Suprapubic skin (tissue), 4 donors: ENCODE data around the gene MYO18B. TPM values are rescaled to one million over a fixed set of nuclear protein-coding genes. Genes with fewer than 3 reads are reported as not detected.

ENCODE experiments used
- DNase-seq, 2 donors: peaks; one replicate each; pipeline ENCODE4 v3.0.0-alpha.2; 2019; ENCODE audit warnings: low spot score in 2 of 2
- H3K27ac ChIP-seq: fragments of 200-600 bp; sonication (generic); one replicate; pipeline ENCODE4 v1.5.1; 2019
- H3K27me3 ChIP-seq: fragments of 200-600 bp; sonication (generic); one replicate; pipeline ENCODE4 v1.5.1; 2019
- H3K36me3 ChIP-seq: fragments of 200-600 bp; sonication (generic); one replicate; pipeline ENCODE4 v1.5.1; 2019
- H3K4me1 ChIP-seq: fragments of 200-600 bp; sonication (generic); one replicate; pipeline ENCODE4 v1.5.1; 2019
- H3K4me3 ChIP-seq: fragments of 200-600 bp; sonication (generic); one replicate; pipeline ENCODE4 v1.5.1; 2019; ENCODE audit warnings: mild to moderate bottlenecking
- H3K9me3 ChIP-seq: fragments of 200-600 bp; sonication (generic); one replicate; pipeline ENCODE4 v1.5.1; 2019
- CTCF ChIP-seq, 2 donors: fragments of 200-600 bp in 1 of 2; fragments of 450-650 bp in 1 of 2; sonication (generic) in 1 of 2; IDR thresholded peaks; one replicate each; pipeline ENCODE4 v1.5.1; 2016 to 2019; ENCODE audit warnings: antibody characterized with exemption in 2 of 2, mild to moderate bottlenecking in 1 of 2, moderate library complexity in 1 of 2
- EP300 ChIP-seq: sonication (generic); formaldehyde crosslinking; IDR thresholded peaks from one replicate; pipeline ENCODE4 v1.6.1; 2017; ENCODE audit warnings: antibody characterized with exemption
- POLR2A ChIP-seq, 2 donors: fragments of 450-650 bp; IDR thresholded peaks; one replicate each; pipeline ENCODE4 v1.6.1; 2017; ENCODE audit warnings: antibody characterized with exemption in 2 of 2, mild to moderate bottlenecking in 2 of 2, moderate library complexity in 2 of 2
- POLR2AphosphoS5 ChIP-seq, 3 donors: sonication (generic); formaldehyde crosslinking; IDR thresholded peaks; one replicate each; pipeline ENCODE4 v1.6.1; 2017; ENCODE audit warnings: antibody characterized with exemption in 3 of 3
- WGBS: methylation state at CpG from one replicate; pipeline ENCODE4 v1.1.5; 2018; 5-methylcytosine and 5-hydroxymethylcytosine counted together
- total RNA-seq, 4 donors: library from RNA; depleted of rRNA; stranded (reverse); fragments of >200 nt; gene quantifications; one replicate each; pipeline ENCODE4 v1.1.0, GENCODE V29; 2016

Gene MYO18B
- total RNA-seq, 4 donors from 2014 or later = 1.2 to 3.2 (median 1.7) TPM

GRCh38 chr22:25878933-25879332, 136.9 kb downstream of the MYO18B start:
- no peak for TF ChIP-seq EP300
- DNase-seq = no peak
- H3K27ac ChIP-seq = no peak overlapping the region
- H3K4me1 ChIP-seq = no peaks in the 10 kb centered on the region
- 69% methylated on average over 3 of the region's 3 CpGs for WGBS
- H3K27me3 ChIP-seq = peaks cover 34% of the 10 kb centered on the region
- no peak overlapping the region for H3K4me3 ChIP-seq
- no peaks in the 10 kb centered on the region for H3K36me3 ChIP-seq
- H3K9me3 ChIP-seq = no peaks in the 10 kb centered on the region

GRCh38 chr22:25880524-25880923, 138.5 kb downstream of the MYO18B start:
- Histone ChIP-seq H3K4me1 (no peaks in the 10 kb centered on the region), H3K4me3 (no peak overlapping the region), H3K27me3 (peaks cover 27% of the 10 kb centered on the region), H3K36me3 (no peaks in the 10 kb centered on the region), H3K9me3 (no peaks in the 10 kb centered on the region), H3K27ac (no peak overlapping the region)
- DNase-seq = no peak
- TF ChIP-seq POLR2AphosphoS5 (IDR thresholded peaks at IDR 0.05) = no peak
- no peak for TF ChIP-seq POLR2A (IDR thresholded peaks at IDR 0.05)
- TF ChIP-seq CTCF (IDR thresholded peaks at IDR 0.05) = no peak
- no peak for TF ChIP-seq EP300
- WGBS = 79% methylated on average over 2 of the region's 2 CpGs

- no peak overlapping the region for H3K4me3 ChIP-seq
- TF ChIP-seq POLR2AphosphoS5 (IDR thresholded peaks at IDR 0.05) (no peak), EP300 (no peak), CTCF (IDR thresholded peaks at IDR 0.05) (no peak), POLR2A (IDR thresholded peaks at IDR 0.05) (no peak)
- 53% methylated on average over 8 of the region's 8 CpGs for WGBS
- no peak for DNase-seq
- H3K9me3 ChIP-seq = no peaks in the 10 kb centered on the region
- no peaks in the 10 kb centered on the region for H3K4me1 ChIP-seq
- no peaks in the 10 kb centered on the region for H3K36me3 ChIP-seq
- H3K27me3 ChIP-seq = peaks cover 30% of the 10 kb centered on the region
- no peak overlapping the region for H3K27ac ChIP-seq
Observed at GRCh38 chr22:25881210-25881755, 139.3 kb downstream of the MYO18B start.

GRCh38 chr22:25882360-25882759, 140.4 kb downstream of the MYO18B start:
- no peak for TF ChIP-seq POLR2A (IDR thresholded peaks at IDR 0.05)
- Histone ChIP-seq H3K27me3 (peaks cover 34% of the 10 kb centered on the region), H3K4me1 (no peaks in the 10 kb centered on the region), H3K9me3 (no peaks in the 10 kb centered on the region), H3K36me3 (no peaks in the 10 kb centered on the region), H3K4me3 (no peak overlapping the region), H3K27ac (no peak overlapping the region)
- DNase-seq = no peak
- 54% methylated on average over 2 of the region's 2 CpGs for WGBS

GRCh38 chr22:25883482-25884033, 141.6 kb downstream of the MYO18B start:
- Histone ChIP-seq H3K36me3 (no peaks in the 10 kb centered on the region), H3K27ac (no peak overlapping the region), H3K27me3 (peaks cover 33% of the 10 kb centered on the region), H3K4me3 (no peak overlapping the region), H3K9me3 (no peaks in the 10 kb centered on the region), H3K4me1 (no peaks in the 10 kb centered on the region)
- 16% methylated on average over 5 of the region's 5 CpGs for WGBS
- TF ChIP-seq POLR2AphosphoS5 (IDR thresholded peaks at IDR 0.05) (no peak), POLR2A (IDR thresholded peaks at IDR 0.05) (no peak), CTCF (IDR thresholded peaks at IDR 0.05) (no peak), EP300 (no peak)
- DNase-seq = no peak

GRCh38 chr22:25884121-25884520, 142.1 kb downstream of the MYO18B start:
- H3K27me3 ChIP-seq = peaks cover 33% of the 10 kb centered on the region
- H3K9me3 ChIP-seq = no peaks in the 10 kb centered on the region
- no peaks in the 10 kb centered on the region for H3K36me3 ChIP-seq
- H3K4me3 ChIP-seq = no peak overlapping the region
- no peak for DNase-seq
- TF ChIP-seq EP300 (no peak), POLR2A (IDR thresholded peaks at IDR 0.05) (no peak), POLR2AphosphoS5 (IDR thresholded peaks at IDR 0.05) (no peak), CTCF (IDR thresholded peaks at IDR 0.05) (no peak)
- H3K4me1 ChIP-seq = no peaks in the 10 kb centered on the region
- WGBS = 85% methylated on average over 4 of the region's 4 CpGs
- no peak overlapping the region for H3K27ac ChIP-seq
